CD14-positive monocyte (primary cell): ENCODE measurements around the gene MTRFR. TPM values are rescaled to one million over a fixed set of nuclear protein-coding genes. Genes with fewer than 3 reads are reported as not detected.

ENCODE experiments used
- DNase-seq, 3 donors: peaks; one replicate each; pipeline ENCODE4 v3.0.0-alpha.2; 2011 to 2022
- H2AFZ ChIP-seq: 2 replicates; pipeline ENCODE4 v1.6.0; 2012; ENCODE audit warnings: mild to moderate bottlenecking, low read depth, low read length, inconsistent platforms; ENCODE audit not compliant: insufficient read depth, poor library complexity, severe bottlenecking
- H3K27ac ChIP-seq, 2 donors: 1 replicate in 1 of 2; 2 replicates in 1 of 2; pipeline ENCODE4 v1.5.1; 2012 to 2013; ENCODE audit warnings: low read length in 2 of 2, control low read depth in 1 of 2, inconsistent platforms in 1 of 2, low read depth in 1 of 2, mild to moderate bottlenecking in 1 of 2
- H3K27me3 ChIP-seq, 2 donors: one replicate each; pipeline versions ENCODE4 v1.6.0 to v1.6.1; 2011 to 2013; ENCODE audit warnings: low read length in 2 of 2; ENCODE audit not compliant: control insufficient read depth in 2 of 2, insufficient read depth in 2 of 2
- H3K36me3 ChIP-seq, 2 donors: replicated peaks in 1 of 2; 1 replicate in 1 of 2; 2 replicates in 1 of 2; pipeline versions ENCODE4 v1.5.1 to v1.6.1; 2012 to 2013; ENCODE audit warnings: low read length in 2 of 2, control low read depth in 1 of 2, inconsistent platforms in 1 of 2, mild to moderate bottlenecking in 1 of 2; ENCODE audit not compliant: insufficient read depth in 2 of 2, control insufficient read depth in 1 of 2
- H3K4me1 ChIP-seq, 2 donors: 1 replicate in 1 of 2; 2 replicates in 1 of 2; pipeline versions ENCODE4 v1.5.1 to v1.6.1; 2012 to 2013; ENCODE audit warnings: low read length in 2 of 2, control low read depth in 1 of 2, inconsistent platforms in 1 of 2, mild to moderate bottlenecking in 1 of 2, moderate library complexity in 1 of 2; ENCODE audit not compliant: insufficient read depth in 2 of 2, control insufficient read depth in 1 of 2
- H3K4me2 ChIP-seq: replicated peaks from 2 replicates; pipeline ENCODE3; 2012; ENCODE audit warnings: low read length, moderate library complexity, mild to moderate bottlenecking; ENCODE audit not compliant: poor library complexity, severe bottlenecking; ENCODE audit errors: extremely low read depth
- H3K4me3 ChIP-seq, 3 experiments: fragments of 200-600 bp in 1 of 3; sonication (generic) in 1 of 3; replicated peaks in 1 of 3; 1 replicate in 2 of 3; 2 replicates in 1 of 3; pipeline ENCODE4 v1.5.1; 2011 to 2013; ENCODE audit warnings: low read length in 3 of 3, mild to moderate bottlenecking in 3 of 3, control low read depth in 2 of 3, low read depth in 2 of 3, inconsistent platforms in 1 of 3, moderate library complexity in 1 of 3
- H3K79me2 ChIP-seq: 2 replicates; pipeline ENCODE4 v1.6.0; 2012; ENCODE audit warnings: mild to moderate bottlenecking, control low read depth, inconsistent platforms, low read length, moderate library complexity; ENCODE audit not compliant: insufficient read depth
- H3K9ac ChIP-seq: 2 replicates; pipeline ENCODE4 v1.6.0; 2017; ENCODE audit warnings: low read length, mild to moderate bottlenecking; ENCODE audit not compliant: insufficient read depth, poor library complexity, severe bottlenecking
- H3K9me3 ChIP-seq, 2 donors: replicated peaks in 1 of 2; 1 replicate in 1 of 2; 2 replicates in 1 of 2; pipeline versions ENCODE4 v1.5.1 to v1.6.1; 2012 to 2013; ENCODE audit warnings: low read length in 2 of 2, control low read depth in 1 of 2; ENCODE audit not compliant: control insufficient read depth in 1 of 2, insufficient read depth in 1 of 2
- H4K20me1 ChIP-seq: 2 replicates; pipeline ENCODE4 v1.6.0; 2012; ENCODE audit warnings: mild to moderate bottlenecking, low read length, control low read depth, moderate library complexity; ENCODE audit not compliant: insufficient read depth
- H3K27ac Mint-ChIP-seq, 7 donors: one replicate each; pipeline ENCODE4 v1.8.0; 2020; ENCODE audit warnings: mild to moderate bottlenecking in 7 of 7, mixed read lengths in 7 of 7, moderate library complexity in 6 of 7, inconsistent platforms in 2 of 7
- H3K27me3 Mint-ChIP-seq, 3 donors: one replicate each; pipeline ENCODE4 v1.8.0; 2021 to 2022; ENCODE audit warnings: low read depth in 3 of 3, mild to moderate bottlenecking in 3 of 3, mixed read lengths in 3 of 3, moderate library complexity in 3 of 3, inconsistent platforms in 1 of 3
- H3K36me3 Mint-ChIP-seq, 2 donors: one replicate each; pipeline ENCODE4 v1.8.0; 2020; ENCODE audit warnings: mixed read lengths in 2 of 2, inconsistent platforms in 1 of 2, mild to moderate bottlenecking in 1 of 2
- H3K4me1 Mint-ChIP-seq: one replicate; pipeline ENCODE4 v1.8.0; 2020; ENCODE audit warnings: mild to moderate bottlenecking, mixed read lengths
- H3K4me3 Mint-ChIP-seq, 2 donors: one replicate each; pipeline ENCODE4 v1.8.0; 2020; ENCODE audit warnings: mild to moderate bottlenecking in 2 of 2, mixed read lengths in 2 of 2, moderate library complexity in 1 of 2
- H3K9me3 Mint-ChIP-seq, 7 donors: one replicate each; pipeline ENCODE4 v1.8.0; 2020 to 2022; ENCODE audit warnings: mixed read lengths in 7 of 7, mild to moderate bottlenecking in 6 of 7, moderate library complexity in 6 of 7, inconsistent platforms in 2 of 7
- WGBS: methylation state at CpG from one replicate; pipeline ENCODE4 v1.1.5; 2013; ENCODE audit warnings: missing lambda C conversion rate; ENCODE audit not compliant: insufficient coverage; 5-methylcytosine and 5-hydroxymethylcytosine counted together
- intact Hi-C, 2 donors: fragments of 100-400 bp; cut with micrococcal nuclease; formaldehyde crosslinking; loops; one replicate each; pipeline versions ENCODE4 v1.15.0 to v1.15.1; 2023
- polyA plus RNA-seq, 3 donors: library from polyadenylated mRNA; depleted of rRNA in 1 of 3; unstranded in 2 of 3; stranded (reverse) in 1 of 3; fragments of 300-500 nt in 2 of 3; fragments of >200 nt in 1 of 3; fragmentation: Illumina TruSeq in 2 of 3; gene quantifications; 1 replicate in 2 of 3; 2 replicates in 1 of 3; pipeline ENCODE4 v1.2.3, GENCODE V29; 2012 to 2021
- TF ChIP-seq, protein P1 (sequence below): fragments of 200-600 bp; IDR thresholded peaks from one replicate; pipeline ENCODE4 v1.8.0; 2022; ENCODE audit warnings: antibody characterized with exemption, mild to moderate bottlenecking

The MTRFR gene
- polyA plus RNA-seq, 3 donors = 1.7 to 2.1 (median 1.7) TPM

- H3K27ac Mint-ChIP-seq = peak overlapping the region in 5 of 7 donors; percentile 37 to 72 (median 66)
- peaks cover 40% of the 10 kb centered on the region for H3K4me1 Mint-ChIP-seq
- H3K36me3 Mint-ChIP-seq = peaks cover 18 to 22% of the 10 kb centered on the region in 2 donors
- peak overlapping the region; percentile 89 to 96 for H3K4me3 Mint-ChIP-seq
- Histone ChIP-seq H3K9ac (peak overlapping the region; percentile 63), H3K79me2 (peaks cover 22% of the 10 kb centered on the region), H3K27ac (peak overlapping the region in 1 of 2 donors; percentile 53), H3K4me1 (peaks cover 37 to 44% of the 10 kb centered on the region in 2 donors), H3K4me3 (peak overlapping the region; percentile 29 to 84 (median 56)), H3K9me3 (no peaks in the 10 kb centered on the region), H3K4me2 (peak overlapping the region; percentile 98), H3K36me3 (peaks cover 5 to 13% of the 10 kb centered on the region in 2 donors), H2AFZ (peak overlapping the region; percentile 89), H3K27me3 (peaks cover 0 to 2% of the 10 kb centered on the region in 2 donors), H4K20me1 (no peaks in the 10 kb centered on the region)
- H3K27me3 Mint-ChIP-seq = peaks cover 0 to 13% (median 0%) of the 10 kb centered on the region in 3 donors
- peak; percentile 30 to 40 (median 31) for DNase-seq
- intact Hi-C loops = no loop called here
- WGBS = 0% methylated on average over 28 of the region's 32 CpGs
- TF ChIP-seq, protein P1, sequence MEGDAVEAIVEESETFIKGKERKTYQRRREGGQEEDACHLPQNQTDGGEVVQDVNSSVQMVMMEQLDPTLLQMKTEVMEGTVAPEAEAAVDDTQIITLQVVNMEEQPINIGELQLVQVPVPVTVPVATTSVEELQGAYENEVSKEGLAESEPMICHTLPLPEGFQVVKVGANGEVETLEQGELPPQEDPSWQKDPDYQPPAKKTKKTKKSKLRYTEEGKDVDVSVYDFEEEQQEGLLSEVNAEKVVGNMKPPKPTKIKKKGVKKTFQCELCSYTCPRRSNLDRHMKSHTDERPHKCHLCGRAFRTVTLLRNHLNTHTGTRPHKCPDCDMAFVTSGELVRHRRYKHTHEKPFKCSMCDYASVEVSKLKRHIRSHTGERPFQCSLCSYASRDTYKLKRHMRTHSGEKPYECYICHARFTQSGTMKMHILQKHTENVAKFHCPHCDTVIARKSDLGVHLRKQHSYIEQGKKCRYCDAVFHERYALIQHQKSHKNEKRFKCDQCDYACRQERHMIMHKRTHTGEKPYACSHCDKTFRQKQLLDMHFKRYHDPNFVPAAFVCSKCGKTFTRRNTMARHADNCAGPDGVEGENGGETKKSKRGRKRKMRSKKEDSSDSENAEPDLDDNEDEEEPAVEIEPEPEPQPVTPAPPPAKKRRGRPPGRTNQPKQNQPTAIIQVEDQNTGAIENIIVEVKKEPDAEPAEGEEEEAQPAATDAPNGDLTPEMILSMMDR = peak; percentile 18
- no peaks in the 10 kb centered on the region for H3K9me3 Mint-ChIP-seq
These were observed 36.2 kb downstream of the MTRFR start for GRCh38 chr12:123269395-123269892.

GRCh38 chr12:123269896-123270213, 36.6 kb downstream of the MTRFR start:
- H3K4me1 ChIP-seq = peaks cover 37 to 44% of the 10 kb centered on the region in 2 donors
- peaks cover 22% of the 10 kb centered on the region for H3K79me2 ChIP-seq
- no peaks in the 10 kb centered on the region for H3K9me3 ChIP-seq
- peaks cover 14 to 18% of the 10 kb centered on the region in 2 donors for H3K36me3 Mint-ChIP-seq
- no peak for DNase-seq
- peak overlapping the region in 6 of 7 donors; percentile 22 to 71 (median 57) for H3K27ac Mint-ChIP-seq
- H3K4me1 Mint-ChIP-seq = peaks cover 40% of the 10 kb centered on the region
- intact Hi-C loops = no loop called here
- peak overlapping the region; percentile 29 to 84 (median 56) for H3K4me3 ChIP-seq
- H2AFZ ChIP-seq = peak overlapping the region; percentile 89
- peak overlapping the region in 1 of 2 donors; percentile 53 for H3K27ac ChIP-seq
- 0% methylated on average over 5 of the region's 7 CpGs for WGBS
- peaks cover 5 to 9% of the 10 kb centered on the region in 2 donors for H3K36me3 ChIP-seq
- peaks cover 0 to 13% (median 0%) of the 10 kb centered on the region in 3 donors for H3K27me3 Mint-ChIP-seq
- H3K27me3 ChIP-seq = peaks cover 0 to 2% of the 10 kb centered on the region in 2 donors
- no peaks in the 10 kb centered on the region for H4K20me1 ChIP-seq
- peak overlapping the region; percentile 89 to 96 for H3K4me3 Mint-ChIP-seq
- H3K9ac ChIP-seq = peak overlapping the region; percentile 63
- no peaks in the 10 kb centered on the region for H3K9me3 Mint-ChIP-seq
- peak overlapping the region; percentile 98 for H3K4me2 ChIP-seq
- TF ChIP-seq, protein P1 = no peak
